SJCRH30 (cell line): ENCODE results near the gene RNF130. TPM values are rescaled to one million over a fixed set of nuclear protein-coding genes. Genes with fewer than 3 reads are reported as not detected.

Experiments
- DNase-seq, 2 experiments: peaks; one replicate each; pipeline ENCODE4 v3.0.0-alpha.2; 2015 to 2020
- H3K27ac ChIP-seq: fragments of 250-450 bp; sonication (Bioruptor Pico); 2 replicates; pipeline ENCODE4 v1.5.1; 2020; ENCODE audit warnings: mild to moderate bottlenecking, moderate library complexity
- H3K27me3 ChIP-seq: fragments of 250-450 bp; sonication (Bioruptor Pico); 2 replicates; pipeline ENCODE4 v1.5.1; 2020; ENCODE audit warnings: mild to moderate bottlenecking, moderate library complexity
- H3K36me3 ChIP-seq: fragments of 250-450 bp; sonication (Bioruptor Pico); 2 replicates; pipeline ENCODE4 v1.5.1; 2020; ENCODE audit warnings: mild to moderate bottlenecking, moderate library complexity
- H3K4me1 ChIP-seq: fragments of 250-450 bp; sonication (Bioruptor Pico); 2 replicates; pipeline ENCODE4 v1.5.1; 2020; ENCODE audit warnings: mild to moderate bottlenecking, moderate library complexity
- H3K4me3 ChIP-seq: fragments of 250-450 bp; sonication (Bioruptor Pico); 2 replicates; pipeline ENCODE4 v1.5.1; 2020; ENCODE audit warnings: mild to moderate bottlenecking, moderate library complexity
- H3K9me3 ChIP-seq: fragments of 250-450 bp; sonication (Bioruptor Pico); replicated peaks from 2 replicates; pipeline ENCODE4 v1.5.1; 2020; ENCODE audit warnings: mild to moderate bottlenecking, moderate library complexity
- total RNA-seq: library from RNA; depleted of rRNA; stranded (reverse); fragments of >200 nt; shearing (Covaris generic); gene quantifications from 2 replicates; pipeline ENCODE4 v1.2.3, GENCODE V29; 2014

Gene RNF130
- total RNA-seq, 1 experiment from 2014 or later: 34.5 TPM

DNA sequence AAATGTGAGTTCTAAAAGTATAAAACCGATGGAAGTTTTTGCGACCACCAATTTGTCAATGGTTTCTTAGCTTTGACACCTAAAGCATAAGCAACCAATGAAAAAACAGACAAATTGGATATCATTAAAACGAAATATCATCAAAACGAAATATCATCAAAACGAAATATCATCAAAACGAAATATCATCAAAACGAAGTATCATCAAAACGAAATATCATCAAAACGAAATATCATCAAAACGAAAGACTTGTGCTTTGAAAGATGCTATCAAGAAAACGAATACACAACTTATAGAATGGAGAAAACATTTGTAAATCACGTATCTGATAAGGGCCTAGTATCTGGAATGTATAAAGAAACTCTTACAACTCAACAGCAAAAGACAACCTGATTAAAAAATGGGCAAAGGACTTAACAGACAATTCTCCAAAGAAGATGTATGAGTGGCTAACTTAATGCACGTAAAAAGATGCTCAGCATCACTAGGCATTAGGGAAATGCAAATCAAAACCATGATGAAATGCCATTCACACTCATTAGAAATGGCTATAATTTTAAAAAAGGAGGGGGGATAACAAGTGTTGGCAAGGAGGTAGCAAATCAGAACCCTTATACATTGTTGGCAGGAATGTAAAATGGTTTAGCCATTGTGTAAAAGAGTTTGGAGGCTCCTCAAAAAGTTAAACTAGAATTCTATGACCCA, 134.4 kb downstream of the RNF130 start:
- Histone ChIP-seq H3K27ac (no peak overlapping the region), H3K36me3 (no peaks in the 10 kb centered on the region), H3K4me1 (no peaks in the 10 kb centered on the region), H3K27me3 (no peaks in the 10 kb centered on the region), H3K4me3 (no peak overlapping the region), H3K9me3 (no peaks in the 10 kb centered on the region)
- no peak for DNase-seq

DNA sequence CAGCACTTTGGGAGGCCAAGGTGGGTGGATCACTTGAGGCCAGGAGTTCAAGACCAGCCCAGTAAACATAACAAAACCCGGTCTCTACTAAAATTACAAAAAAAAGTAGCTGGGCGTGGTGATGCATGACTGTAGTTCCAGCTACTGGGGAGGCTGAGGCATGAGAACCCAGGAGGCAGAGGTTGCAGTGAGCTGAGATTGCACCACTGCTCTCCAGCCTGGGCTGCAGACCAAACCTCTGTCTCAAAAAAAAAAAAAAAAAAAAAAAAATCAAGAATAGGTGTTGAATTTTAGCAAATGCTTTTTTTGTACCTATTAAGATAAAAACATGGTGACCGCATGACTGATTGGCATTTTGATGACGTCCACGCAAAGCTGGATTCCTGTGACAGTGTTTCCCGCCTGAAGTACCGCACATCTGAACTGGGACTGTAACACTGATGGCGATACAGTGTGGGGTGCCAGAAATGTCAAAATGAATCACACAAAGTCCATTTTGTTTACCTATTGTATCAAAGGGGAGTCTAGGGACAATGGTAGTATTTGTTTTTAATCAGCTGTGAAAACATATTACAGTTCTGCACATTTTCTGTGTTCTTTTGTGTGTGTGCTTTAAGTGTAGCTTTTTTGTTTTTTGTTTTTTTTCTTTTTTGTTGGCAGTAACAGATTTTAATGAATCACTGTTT, 140.6 kb downstream of the RNF130 start:
- Histone ChIP-seq H3K27ac (no peak overlapping the region), H3K4me3 (no peak overlapping the region), H3K9me3 (no peaks in the 10 kb centered on the region), H3K27me3 (no peaks in the 10 kb centered on the region), H3K36me3 (no peaks in the 10 kb centered on the region), H3K4me1 (no peaks in the 10 kb centered on the region)
- no peak for DNase-seq

DNA sequence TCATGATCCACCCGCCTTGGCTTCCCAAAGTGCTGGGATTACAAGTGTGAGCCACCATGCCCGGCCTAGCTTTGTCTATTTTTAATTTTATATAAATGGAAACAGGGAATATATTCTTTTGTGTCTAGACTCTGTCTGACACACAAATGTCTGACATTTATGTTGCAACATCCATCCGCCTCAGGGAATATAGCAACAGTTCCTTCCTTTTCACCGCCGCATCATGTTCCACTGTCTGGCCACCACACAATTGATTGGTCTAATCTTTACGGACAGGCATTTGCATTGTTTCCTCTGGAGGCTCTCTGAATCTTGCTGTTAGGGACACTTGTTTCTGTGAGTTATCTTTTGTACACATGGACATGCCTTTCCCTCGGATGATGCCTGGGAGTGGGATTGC, 143.7 kb downstream of the RNF130 start:
- Histone ChIP-seq H3K4me3 (no peak overlapping the region), H3K36me3 (no peaks in the 10 kb centered on the region), H3K27me3 (no peaks in the 10 kb centered on the region), H3K9me3 (no peaks in the 10 kb centered on the region), H3K4me1 (no peaks in the 10 kb centered on the region), H3K27ac (no peak overlapping the region)
- no peak for DNase-seq

DNA sequence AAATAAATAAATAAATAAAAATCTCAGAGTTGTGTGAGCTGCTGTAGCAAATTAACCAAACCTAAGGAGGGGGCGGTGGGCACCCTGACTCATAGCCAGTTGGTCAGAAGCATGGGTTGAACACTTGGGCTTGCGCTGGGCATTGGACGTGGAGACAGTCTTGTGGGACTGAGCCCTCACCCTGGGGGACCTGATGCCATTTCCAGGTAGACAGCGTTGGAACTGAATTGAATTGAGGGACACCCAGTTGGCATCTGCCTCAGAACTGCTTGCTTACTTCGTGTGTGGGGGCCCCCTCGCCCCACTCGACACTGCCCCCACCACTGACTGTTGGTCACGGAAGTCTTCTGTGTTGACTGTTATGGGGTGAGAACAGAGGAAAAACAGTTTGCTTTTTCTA, 144.9 kb downstream of the RNF130 start:
- no peaks in the 10 kb centered on the region for H3K9me3 ChIP-seq
- no peak overlapping the region for H3K4me3 ChIP-seq
- no peaks in the 10 kb centered on the region for H3K27me3 ChIP-seq
- H3K27ac ChIP-seq: no peak overlapping the region
- no peak for DNase-seq
- no peaks in the 10 kb centered on the region for H3K4me1 ChIP-seq
- no peaks in the 10 kb centered on the region for H3K36me3 ChIP-seq

DNA sequence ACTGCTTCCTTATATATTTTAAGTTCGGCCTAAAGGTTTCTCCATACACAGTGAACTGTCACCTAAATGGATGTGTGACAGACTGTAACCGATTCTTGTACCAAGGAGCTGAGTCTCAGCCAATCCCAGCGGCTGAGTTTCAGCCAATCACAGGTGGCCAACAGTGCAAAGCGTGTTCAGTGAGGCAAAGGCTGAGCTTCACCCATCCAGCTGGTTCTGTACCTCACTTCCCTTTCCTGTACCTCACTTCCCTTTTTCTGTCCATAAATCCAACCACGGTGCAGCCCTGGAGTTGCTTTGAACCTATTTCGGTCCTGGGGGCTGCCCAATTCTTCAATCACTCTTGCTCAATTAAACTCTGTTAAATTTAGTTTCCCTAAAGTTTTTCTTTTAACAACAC, 148.1 kb downstream of the RNF130 start:
- no peaks in the 10 kb centered on the region for H3K27me3 ChIP-seq
- no peak overlapping the region for H3K4me3 ChIP-seq
- no peaks in the 10 kb centered on the region for H3K36me3 ChIP-seq
- no peaks in the 10 kb centered on the region for H3K4me1 ChIP-seq
- H3K27ac ChIP-seq: no peak overlapping the region
- peak in 1 of 2 experiments; percentile 24 for DNase-seq
- no peaks in the 10 kb centered on the region for H3K9me3 ChIP-seq

DNA sequence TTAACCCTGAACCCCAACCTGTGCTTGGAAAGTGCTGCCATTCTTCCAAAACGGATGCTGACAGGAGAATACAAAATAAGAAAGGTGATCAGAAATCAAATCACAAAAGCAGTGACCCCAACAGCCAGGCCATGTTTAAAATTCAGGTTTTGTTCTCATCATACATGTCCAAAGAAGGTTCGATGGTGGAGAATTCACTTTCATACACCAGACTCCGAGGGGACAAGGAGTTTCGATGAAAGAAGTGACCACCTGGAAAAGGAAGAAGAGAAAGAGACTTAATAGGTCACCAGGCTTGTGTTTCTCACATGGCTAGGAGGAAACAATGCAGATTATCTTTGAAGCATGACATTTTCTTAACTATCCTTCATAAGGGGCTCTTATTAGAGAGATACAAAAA, 151.4 kb downstream of the RNF130 start:
- no peaks in the 10 kb centered on the region for H3K4me1 ChIP-seq
- DNase-seq: no peak
- no peaks in the 10 kb centered on the region for H3K36me3 ChIP-seq
- H3K27ac ChIP-seq: no peak overlapping the region
- no peaks in the 10 kb centered on the region for H3K9me3 ChIP-seq
- H3K27me3 ChIP-seq: peaks cover 2% of the 10 kb centered on the region; the same call in 1 of the 2 replicates
- H3K4me3 ChIP-seq: no peak overlapping the region

DNA sequence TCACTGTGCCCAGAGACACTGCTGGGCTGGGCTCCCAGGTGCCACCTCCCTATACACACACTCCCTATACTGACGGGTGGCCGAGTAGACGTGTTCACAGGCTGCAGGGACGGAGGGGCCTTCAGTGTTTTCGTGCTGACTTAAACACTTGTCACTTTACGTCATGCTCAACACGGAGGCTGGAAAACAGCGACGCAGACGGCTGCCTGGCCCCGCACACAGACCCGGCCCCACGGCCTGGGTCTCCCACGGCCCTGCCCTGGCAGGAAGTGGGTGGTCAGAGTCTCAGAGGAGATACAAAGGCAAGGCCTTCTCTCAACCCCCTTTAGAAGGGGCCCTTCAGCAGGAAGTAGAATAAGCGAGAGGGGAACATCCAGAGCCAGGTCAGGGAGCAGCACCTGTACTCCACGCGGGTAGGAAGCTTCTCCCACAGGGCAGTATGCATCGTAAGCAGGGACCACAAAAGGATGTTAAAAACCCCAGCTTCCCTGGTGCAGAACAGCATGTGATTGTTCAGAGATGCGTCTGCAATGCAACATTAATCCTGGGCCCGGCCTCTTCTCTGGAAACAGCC, 152.0 kb downstream of the RNF130 start:
- no peaks in the 10 kb centered on the region for H3K9me3 ChIP-seq
- H3K27me3 ChIP-seq: peaks cover 2% of the 10 kb centered on the region; the same call in 1 of the 2 replicates
- H3K4me1 ChIP-seq: no peaks in the 10 kb centered on the region
- no peaks in the 10 kb centered on the region for H3K36me3 ChIP-seq
- no peak overlapping the region for H3K4me3 ChIP-seq
- no peak for DNase-seq
- H3K27ac ChIP-seq: no peak overlapping the region

DNA sequence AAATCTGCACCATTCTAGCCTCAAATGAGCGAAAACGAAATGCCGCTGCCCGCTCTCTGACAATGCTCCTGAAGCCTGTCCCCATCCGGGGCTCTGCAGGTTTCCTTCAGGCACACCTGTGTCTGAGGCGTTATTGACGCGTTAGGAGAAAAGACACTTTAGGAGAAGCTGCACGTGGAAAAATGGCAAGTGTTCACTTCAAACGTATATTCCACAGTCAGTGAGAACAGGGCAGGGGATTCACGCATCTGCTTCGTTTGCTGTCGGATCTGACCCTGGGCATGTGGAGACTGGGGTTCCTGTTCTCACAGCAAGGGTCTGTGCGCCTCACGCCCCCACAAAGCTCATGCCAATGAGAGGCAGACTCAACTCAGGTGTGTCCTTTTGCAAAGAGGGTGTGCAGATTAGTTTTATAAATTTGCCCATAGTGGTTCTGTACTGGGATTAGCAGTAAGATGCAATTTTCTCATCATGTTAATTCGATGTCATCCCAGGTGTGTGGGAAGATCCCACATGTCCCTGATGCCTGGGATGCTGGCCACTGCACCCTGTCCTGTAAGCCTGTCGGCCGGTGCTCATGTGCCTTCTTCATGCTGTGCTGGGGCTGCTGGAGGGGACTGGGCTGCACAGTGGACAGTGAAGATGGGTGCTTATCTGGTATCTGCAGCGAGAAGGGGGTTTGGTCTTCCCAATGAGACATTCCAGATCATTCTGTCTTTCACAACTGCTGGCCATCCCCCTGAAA, 152.6 kb downstream of the RNF130 start:
- no peaks in the 10 kb centered on the region for H3K36me3 ChIP-seq
- no peak for DNase-seq
- H3K4me1 ChIP-seq: peaks cover 4% of the 10 kb centered on the region; the same call in 1 of the 2 replicates
- no peak overlapping the region for H3K27ac ChIP-seq
- H3K9me3 ChIP-seq: no peaks in the 10 kb centered on the region
- H3K27me3 ChIP-seq: peaks cover 2% of the 10 kb centered on the region; the same call in 1 of the 2 replicates
- no peak overlapping the region for H3K4me3 ChIP-seq

DNA sequence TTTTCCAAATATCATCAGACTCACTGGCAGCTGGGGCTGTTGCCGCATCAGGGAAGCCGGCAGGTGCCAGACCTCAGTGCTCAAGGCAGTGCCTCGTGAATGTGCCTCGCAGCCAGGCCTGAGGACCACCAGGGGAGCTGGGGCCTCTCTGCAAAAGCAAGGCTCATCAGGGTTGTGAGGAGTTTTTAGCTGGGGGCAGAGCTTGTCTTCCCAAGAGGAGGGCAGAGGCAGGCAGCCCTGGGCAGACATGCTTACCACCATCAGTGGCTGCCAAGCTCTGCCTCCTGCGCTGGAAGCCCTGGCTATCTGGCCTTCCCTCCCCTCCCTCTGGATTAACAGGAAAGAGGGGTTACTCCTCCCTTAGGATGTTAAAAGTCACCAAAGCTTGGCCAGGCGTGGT, 155.0 kb downstream of the RNF130 start:
- Histone ChIP-seq H3K4me1 (peaks cover 4% of the 10 kb centered on the region; the same call in 1 of the 2 replicates), H3K9me3 (no peaks in the 10 kb centered on the region), H3K36me3 (no peaks in the 10 kb centered on the region), H3K4me3 (no peak overlapping the region), H3K27ac (no peak overlapping the region), H3K27me3 (peaks cover 2% of the 10 kb centered on the region; the same call in 1 of the 2 replicates)
- peak in 1 of 2 experiments; percentile 22 for DNase-seq

DNA sequence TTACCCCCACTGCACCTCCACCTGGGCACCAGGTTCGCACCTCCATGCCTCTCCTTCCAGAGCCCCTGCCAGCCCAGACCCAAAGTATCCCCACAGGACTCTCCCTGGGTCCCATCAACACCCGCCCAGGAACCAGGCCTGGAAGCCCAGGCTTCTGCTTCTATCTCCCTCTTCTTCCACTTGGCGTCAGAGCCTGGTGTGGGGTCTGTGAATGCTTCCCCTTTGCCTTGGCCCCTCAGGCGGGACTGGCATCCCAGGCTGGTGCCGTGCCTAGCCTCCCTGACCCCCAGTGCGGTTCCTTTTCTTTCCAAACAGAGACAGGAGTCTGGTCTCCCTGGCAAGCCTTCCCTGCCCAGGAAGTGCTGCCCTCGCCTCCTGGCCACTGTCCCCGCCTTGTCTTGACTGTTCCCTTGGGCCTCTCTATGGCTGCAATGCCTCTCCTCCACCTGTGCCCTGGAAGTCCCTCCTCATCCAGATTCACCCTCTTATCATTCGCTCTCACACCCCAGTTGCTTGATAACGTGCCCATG, 156.1 kb downstream of the RNF130 start:
- Histone ChIP-seq H3K27ac (no peak overlapping the region), H3K27me3 (peaks cover 2% of the 10 kb centered on the region; the same call in 1 of the 2 replicates), H3K36me3 (no peaks in the 10 kb centered on the region), H3K9me3 (no peaks in the 10 kb centered on the region), H3K4me1 (peaks cover 4% of the 10 kb centered on the region; the same call in 1 of the 2 replicates), H3K4me3 (no peak overlapping the region)
- no peak for DNase-seq

DNA sequence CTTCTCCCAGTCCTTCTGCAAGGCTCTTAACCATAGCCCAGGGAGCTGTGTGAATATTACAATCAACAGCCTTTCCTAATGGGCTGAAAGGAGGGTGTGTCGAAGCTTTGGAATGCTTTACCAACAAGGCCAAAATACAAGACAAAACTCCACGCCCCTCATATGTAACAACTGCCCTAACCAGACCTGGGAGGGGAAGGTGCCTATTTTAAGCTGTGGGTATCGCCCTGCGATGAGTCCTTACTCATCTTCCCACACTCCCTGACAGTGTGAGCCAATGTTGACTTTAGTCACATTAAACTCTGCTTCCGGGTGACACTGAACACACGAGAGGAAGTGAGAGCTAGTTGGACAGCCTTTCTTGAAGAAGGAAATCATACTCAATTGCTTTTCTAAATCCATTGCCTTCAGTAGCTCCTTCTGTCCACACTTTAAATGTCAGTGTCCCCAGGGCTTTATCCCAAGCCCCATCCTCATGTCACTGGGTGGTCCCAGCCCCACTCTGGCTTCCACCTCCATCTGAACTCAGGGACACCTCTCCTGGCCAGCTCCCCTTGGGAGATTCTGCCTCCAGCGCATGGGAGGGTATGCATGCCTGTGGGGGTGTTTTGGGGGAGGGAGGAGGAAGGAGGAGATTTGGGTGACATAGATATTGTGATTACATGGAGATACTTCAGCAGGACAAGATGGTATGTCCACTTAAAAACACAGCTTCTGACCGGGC, 157.4 kb downstream of the RNF130 start:
- no peak for DNase-seq
- no peak overlapping the region for H3K4me3 ChIP-seq

DNA sequence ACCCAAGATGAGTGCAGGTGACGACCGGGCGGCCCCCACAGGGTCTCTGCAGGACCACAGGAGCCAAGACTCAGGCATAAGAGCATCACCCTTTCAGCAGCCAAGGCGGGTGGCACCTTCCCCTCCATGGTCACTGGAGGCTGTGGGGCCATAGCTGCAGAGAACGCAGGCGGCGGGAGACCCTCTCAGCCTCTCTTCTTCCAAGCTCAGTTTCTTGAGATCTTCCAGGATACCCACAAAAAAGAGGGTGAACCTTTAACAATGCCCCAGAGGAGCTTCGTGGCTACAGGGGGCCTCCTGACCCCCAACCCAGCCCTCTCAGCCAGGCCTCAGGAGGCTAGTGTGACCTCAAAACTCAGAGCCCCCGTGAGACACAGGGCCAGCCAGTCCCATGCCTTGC, 158.1 kb downstream of the RNF130 start:
- peaks cover 2% of the 10 kb centered on the region; the same call in 1 of the 2 replicates for H3K27me3 ChIP-seq
- DNase-seq: no peak
- H3K27ac ChIP-seq: no peak overlapping the region

More for the DNA sequence above, 157.4 kb downstream of the RNF130 start:
- peaks cover 2% of the 10 kb centered on the region; the same call in 1 of the 2 replicates for H3K27me3 ChIP-seq
- H3K4me1 ChIP-seq: peaks cover 4% of the 10 kb centered on the region; the same call in 1 of the 2 replicates
- H3K27ac ChIP-seq: no peak overlapping the region
- H3K36me3 ChIP-seq: no peaks in the 10 kb centered on the region
- H3K9me3 ChIP-seq: no peaks in the 10 kb centered on the region

DNA sequence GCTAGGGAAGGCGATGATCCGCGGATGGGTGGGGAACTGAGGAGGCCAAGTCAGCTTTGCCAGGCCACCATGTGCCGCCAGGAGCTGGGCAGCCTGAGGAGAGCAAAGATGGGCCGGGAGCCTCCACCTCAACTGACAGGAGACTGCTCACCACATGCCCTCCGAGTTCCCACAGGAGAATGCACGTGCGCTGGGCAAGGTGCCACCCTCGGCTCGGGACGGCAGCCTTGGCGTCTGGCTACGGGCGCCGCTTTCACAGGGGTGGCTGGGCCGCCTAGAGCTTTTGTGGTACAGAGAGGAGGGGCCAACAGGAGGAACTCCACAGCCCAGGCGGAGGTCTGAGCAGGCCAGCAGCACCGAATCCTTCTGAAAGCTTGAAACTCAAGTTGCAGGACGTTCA, 158.6 kb downstream of the RNF130 start:
- no peak overlapping the region for H3K4me3 ChIP-seq
- no peak overlapping the region for H3K27ac ChIP-seq
- DNase-seq: no peak
- no peaks in the 10 kb centered on the region for H3K9me3 ChIP-seq
- peaks cover 4% of the 10 kb centered on the region; the same call in 1 of the 2 replicates for H3K4me1 ChIP-seq
- peaks cover 2% of the 10 kb centered on the region; the same call in 1 of the 2 replicates for H3K27me3 ChIP-seq
- no peaks in the 10 kb centered on the region for H3K36me3 ChIP-seq

More for the DNA sequence above, 158.1 kb downstream of the RNF130 start:
- Histone ChIP-seq H3K9me3 (no peaks in the 10 kb centered on the region), H3K36me3 (no peaks in the 10 kb centered on the region), H3K4me1 (peaks cover 4% of the 10 kb centered on the region; the same call in 1 of the 2 replicates), H3K4me3 (no peak overlapping the region)

DNA sequence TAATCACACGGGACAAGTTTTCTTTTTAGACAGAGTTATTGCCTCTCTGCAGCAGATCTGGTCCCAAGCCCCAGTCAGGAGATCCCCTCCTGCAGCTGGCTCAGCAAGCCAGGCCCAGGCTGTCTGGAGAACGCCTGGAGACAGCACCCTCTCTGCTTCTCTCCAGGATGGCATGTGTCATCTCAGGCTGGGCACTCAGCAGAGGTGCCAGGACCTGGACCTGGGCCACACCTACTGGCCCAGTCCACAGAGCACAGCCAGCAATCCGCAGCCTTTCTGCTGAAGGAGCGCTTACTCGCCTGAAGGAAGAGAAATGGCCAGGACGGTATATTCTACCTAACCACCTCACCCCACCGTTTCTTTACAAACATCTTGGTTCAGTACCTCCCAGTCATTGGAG, 159.2 kb downstream of the RNF130 start:
- DNase-seq: no peak
- H3K9me3 ChIP-seq: no peaks in the 10 kb centered on the region
- H3K4me3 ChIP-seq: no peak overlapping the region
- no peaks in the 10 kb centered on the region for H3K36me3 ChIP-seq
- no peak overlapping the region for H3K27ac ChIP-seq
- peaks cover 2% of the 10 kb centered on the region; the same call in 1 of the 2 replicates for H3K27me3 ChIP-seq
- peaks cover 4% of the 10 kb centered on the region; the same call in 1 of the 2 replicates for H3K4me1 ChIP-seq
